PC-9 (cell line): ENCODE measurements around the gene TSPAN17.

Source experiments
- EZH2 ChIP-seq: fragments of 200-600 bp; sonication (generic); IDR thresholded peaks from 2 replicates; pipeline ENCODE4 v1.8.0; 2017; ENCODE audit warnings: antibody characterized with exemption, low read depth
- TF ChIP-seq, protein P1 (sequence below): fragments of 200-600 bp; sonication (generic); conservative IDR thresholded peaks from 2 replicates; pipeline ENCODE4 v1.6.1; 2017; ENCODE audit warnings: mixed run types, antibody characterized with exemption, mild to moderate bottlenecking, moderate library complexity

DNA sequence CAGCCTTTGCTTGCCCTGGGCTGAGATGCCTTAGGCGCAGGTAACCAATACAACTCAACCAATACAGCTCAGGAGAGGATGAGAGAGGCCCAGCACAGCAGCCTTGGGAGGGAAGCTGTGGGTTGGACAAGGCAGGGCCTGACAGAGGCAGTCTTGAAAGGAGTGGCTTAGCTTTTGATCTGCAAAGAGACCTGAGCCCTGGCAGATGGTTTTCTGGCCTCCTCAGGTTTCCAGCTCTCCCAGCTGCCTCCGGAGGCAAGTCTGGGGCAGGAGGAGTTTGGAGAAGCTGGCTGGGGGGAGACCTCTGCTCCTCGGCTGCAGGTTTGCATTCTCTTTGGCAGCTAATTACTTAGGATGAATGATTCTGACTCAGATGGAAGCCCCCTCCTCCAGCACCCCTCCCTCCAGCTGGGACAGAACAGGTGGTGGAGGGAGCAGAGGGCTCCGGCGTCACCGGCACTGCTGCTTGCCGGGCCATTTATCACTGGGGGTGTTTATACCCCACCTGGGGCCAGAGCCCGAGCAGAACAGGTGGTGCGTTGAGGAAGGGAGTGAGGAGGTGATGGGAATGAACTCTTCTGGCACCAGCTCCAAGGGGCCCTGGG, 50.8 kb downstream of the TSPAN17 start:
- TF ChIP-seq, protein P1, sequence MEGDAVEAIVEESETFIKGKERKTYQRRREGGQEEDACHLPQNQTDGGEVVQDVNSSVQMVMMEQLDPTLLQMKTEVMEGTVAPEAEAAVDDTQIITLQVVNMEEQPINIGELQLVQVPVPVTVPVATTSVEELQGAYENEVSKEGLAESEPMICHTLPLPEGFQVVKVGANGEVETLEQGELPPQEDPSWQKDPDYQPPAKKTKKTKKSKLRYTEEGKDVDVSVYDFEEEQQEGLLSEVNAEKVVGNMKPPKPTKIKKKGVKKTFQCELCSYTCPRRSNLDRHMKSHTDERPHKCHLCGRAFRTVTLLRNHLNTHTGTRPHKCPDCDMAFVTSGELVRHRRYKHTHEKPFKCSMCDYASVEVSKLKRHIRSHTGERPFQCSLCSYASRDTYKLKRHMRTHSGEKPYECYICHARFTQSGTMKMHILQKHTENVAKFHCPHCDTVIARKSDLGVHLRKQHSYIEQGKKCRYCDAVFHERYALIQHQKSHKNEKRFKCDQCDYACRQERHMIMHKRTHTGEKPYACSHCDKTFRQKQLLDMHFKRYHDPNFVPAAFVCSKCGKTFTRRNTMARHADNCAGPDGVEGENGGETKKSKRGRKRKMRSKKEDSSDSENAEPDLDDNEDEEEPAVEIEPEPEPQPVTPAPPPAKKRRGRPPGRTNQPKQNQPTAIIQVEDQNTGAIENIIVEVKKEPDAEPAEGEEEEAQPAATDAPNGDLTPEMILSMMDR, result no peak
- no peak for TF ChIP-seq EZH2
